Lung microvascular endothelial cell (primary cell): ENCODE results near the gene LRTM1. TPM values are rescaled to one million over a fixed set of nuclear protein-coding genes. Genes with fewer than 3 reads are reported as not detected.

Source experiments
- DNase-seq, 2 donors: peaks; one replicate each; pipeline versions ENCODE4 v3.0.0 to v3.0.0-alpha.2; 2010; ENCODE audit warnings: low read depth in 2 of 2
- total RNA-seq: library from RNA; depleted of rRNA; stranded (reverse); fragments of >200 nt; gene quantifications from 2 replicates; pipeline ENCODE4 v1.2.1, GENCODE V29; 2014

The LRTM1 gene
- not detected in 2 replicates for total RNA-seq

- no peak for DNase-seq
These were observed at the start of gene LRTM1 for GRCh38 chr3:54928046-54928770. LRTM1 (minus strand) TSS chr3:54928059; CDS start chr3:54927911, 148 bp downstream.

- DNase-seq = no peak
These were observed 49.6 kb upstream of the LRTM1 start for GRCh38 chr3:54977439-54977838.

- DNase-seq = no peak
These were observed 43.0 kb upstream of the LRTM1 start for GRCh38 chr3:54970895-54971294.

GRCh38 chr3:54969652-54970051 is 41.8 kb upstream of the LRTM1 start:
- no peak for DNase-seq

GRCh38 chr3:54968546-54969172 is 40.8 kb upstream of the LRTM1 start:
- no peak for DNase-seq

- no peak for DNase-seq
These were observed 39.9 kb upstream of the LRTM1 start for GRCh38 chr3:54967731-54968161.

DNA sequence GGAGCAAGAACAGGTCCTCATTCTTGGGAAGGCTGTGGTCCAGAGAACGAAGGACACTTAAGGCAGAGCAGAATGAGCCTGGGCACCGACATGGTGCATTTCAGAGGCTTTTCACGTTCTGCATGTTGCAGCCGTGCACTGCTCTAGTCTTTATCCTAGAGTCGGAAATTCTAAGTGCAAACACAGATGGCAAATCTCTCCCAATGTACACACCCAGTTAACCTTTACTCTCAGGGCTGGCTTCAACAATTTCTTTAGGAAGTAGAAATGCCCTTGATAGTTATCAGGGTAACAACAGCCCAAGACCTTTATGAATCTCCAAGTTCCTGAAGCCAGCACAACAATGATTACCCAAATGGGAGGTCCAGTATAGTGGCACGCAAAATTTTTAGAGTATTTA is 39.1 kb upstream of the LRTM1 start:
- no peak for DNase-seq

GRCh38 chr3:54965746-54966145 is 37.9 kb upstream of the LRTM1 start:
- no peak for DNase-seq

GRCh38 chr3:54964081-54964480 is 36.2 kb upstream of the LRTM1 start:
- DNase-seq = no peak

DNA sequence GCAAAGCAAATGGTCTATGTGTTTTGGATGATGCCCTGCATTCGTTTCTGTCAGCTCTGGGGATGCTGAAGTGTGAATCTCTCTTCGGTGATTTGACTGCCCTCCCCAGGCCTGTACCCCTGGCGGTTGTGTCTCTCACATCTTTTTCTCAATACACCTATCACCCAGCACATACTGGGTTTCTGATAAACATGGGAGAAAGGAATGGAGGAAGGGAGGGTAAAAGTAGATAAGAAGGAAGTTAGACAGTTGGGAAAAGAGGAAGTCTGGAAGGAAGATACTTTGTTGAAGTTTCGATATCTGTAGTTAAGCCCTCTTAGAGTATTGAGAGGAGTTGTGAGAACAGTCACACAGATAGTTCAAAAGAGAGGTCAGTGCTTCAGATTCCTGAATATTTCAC is 35.8 kb upstream of the LRTM1 start:
- no peak for DNase-seq

GRCh38 chr3:54962200-54962599 is 34.3 kb upstream of the LRTM1 start:
- DNase-seq = no peak

- no peak for DNase-seq
These were observed 32.8 kb upstream of the LRTM1 start for GRCh38 chr3:54960701-54961100.

DNA sequence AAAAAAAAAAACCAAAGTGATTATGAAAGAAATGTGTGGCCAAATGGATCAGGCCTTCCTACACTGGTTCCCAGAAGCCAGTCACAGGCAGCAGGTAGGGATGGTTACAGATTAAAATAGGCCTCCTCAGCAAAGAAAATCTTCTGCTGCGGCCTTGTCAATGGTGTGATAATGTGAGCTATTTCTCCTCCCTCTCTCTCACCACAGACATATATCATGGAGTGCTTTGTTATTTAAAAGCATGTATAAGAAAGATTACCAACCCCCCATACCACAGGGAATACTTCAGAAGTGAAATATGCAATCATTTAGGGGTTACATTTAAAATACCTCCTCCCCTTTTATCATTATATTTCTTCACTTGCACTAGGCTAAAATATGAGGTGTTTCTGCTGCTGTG is 32.2 kb upstream of the LRTM1 start:
- DNase-seq = no peak

- DNase-seq = no peak
These were observed 29.9 kb upstream of the LRTM1 start for GRCh38 chr3:54957711-54958110.

DNA sequence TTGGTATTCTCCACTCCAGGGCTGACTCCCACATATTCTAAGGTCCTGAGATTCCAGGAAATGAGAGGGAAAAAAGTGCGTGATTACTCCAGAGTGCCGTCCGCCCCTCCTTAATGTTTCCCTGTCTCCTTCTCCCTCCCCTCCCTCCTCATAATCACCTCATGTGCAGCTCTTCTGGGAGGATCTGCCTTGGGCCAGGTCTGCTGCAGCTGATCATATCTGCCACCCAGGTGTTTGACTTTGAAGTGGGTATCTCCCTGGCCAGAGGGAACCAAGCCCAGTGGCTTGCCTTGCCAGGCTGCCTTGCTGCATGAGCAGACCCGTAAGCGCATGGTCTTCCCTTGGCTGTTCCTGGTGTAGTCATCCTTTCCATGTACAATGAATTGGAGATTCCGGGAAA is 28.1 kb upstream of the LRTM1 start:
- no peak for DNase-seq

DNA sequence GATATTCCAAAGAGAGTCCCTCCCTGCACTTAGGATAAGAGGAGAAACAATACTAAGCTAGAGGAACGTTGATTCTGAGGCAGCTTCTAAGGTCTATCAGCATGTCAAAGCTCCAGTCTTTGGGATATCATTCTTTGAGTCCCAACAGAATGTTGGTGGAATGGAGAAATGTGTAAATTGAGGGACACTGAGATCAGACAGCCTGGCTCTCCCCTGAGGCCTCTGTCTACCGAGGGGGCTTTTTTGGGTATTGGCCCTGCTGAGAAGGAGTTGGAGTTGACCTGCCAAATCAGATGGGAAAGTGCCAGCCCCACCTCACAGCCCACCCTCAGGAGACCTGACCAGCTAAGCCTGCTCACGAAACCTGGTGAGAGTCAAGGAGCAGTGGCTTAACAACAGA is 27.6 kb upstream of the LRTM1 start:
- DNase-seq = no peak

DNA sequence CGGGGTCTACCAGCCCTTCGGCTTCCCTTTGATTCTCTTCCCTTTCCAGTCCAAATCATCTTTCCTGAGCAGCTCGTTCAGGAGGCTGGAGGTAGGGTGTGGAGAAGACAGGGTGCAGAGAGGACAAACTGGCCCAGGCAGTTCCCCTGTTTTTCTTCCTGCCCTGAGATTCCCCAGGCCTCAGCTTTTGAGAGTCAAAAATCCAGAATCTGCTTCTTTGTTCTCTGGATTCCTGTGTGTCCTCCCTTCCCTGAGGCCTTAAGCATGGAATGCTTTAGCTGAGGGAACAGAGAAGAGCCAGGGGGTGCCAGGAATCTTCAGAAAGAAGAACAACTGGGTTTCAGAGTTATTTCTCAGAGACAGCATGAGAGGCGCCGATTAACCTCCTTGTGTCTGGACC is 26.7 kb upstream of the LRTM1 start:
- no peak for DNase-seq

- no peak for DNase-seq
These were observed 26.2 kb upstream of the LRTM1 start for GRCh38 chr3:54954022-54954421.

GRCh38 chr3:54951405-54951804 is 23.5 kb upstream of the LRTM1 start:
- DNase-seq = no peak

DNA sequence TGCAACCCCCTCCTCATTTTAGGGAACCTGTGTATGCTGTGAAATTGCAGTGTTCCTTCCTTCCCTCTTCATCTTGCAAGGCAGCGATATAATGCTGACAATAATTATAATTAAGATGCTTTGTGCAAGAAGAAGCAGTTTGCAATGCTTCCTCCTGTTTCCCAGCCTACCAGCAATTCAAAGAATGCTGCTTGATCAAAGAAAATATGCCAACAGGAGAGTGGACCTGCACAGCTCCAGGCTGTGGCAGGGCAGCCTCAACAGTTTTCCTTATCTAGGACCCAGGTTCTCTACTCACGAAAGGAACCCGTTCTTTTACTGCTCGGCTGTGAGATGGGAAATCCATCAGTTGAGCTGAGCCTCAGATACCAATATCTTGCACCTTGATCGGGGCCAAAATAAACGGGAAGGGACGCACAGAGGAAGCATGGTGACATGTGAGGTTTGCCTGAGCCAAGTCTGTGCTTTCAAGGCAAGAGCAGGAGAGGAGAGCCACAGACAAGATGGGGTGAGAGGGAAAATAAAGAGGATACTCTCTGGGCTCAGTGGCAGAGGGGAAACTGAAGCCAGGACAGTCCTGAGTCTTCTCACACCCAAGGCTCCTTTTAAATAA is 22.6 kb upstream of the LRTM1 start:
- no peak for DNase-seq

DNA sequence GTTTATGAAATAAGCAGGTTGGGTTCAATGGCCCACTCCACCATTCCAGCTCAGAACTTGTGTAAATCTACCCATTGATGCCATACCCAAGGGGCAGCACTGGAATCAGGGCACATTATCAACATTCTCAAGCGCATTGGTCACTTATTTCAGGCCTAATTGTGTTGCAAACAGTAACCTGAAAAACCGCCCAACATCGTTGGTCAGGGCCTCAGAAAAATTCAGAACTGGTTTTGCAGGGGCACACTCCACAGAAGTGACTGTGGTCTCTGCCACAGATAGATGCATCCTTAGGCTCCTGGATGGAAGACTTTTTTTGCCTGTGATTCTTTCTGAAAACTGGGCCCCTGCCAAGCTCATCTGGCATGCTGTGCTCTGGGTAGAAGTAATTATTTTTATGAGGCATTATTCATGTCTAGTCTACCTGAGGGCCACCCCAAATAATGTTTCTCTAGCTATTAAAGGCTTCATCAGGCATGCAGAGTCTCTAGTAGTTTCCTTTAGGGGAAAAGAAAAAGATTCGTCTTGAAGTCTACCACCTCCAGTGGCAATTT is 21.7 kb upstream of the LRTM1 start:
- DNase-seq = no peak

DNA sequence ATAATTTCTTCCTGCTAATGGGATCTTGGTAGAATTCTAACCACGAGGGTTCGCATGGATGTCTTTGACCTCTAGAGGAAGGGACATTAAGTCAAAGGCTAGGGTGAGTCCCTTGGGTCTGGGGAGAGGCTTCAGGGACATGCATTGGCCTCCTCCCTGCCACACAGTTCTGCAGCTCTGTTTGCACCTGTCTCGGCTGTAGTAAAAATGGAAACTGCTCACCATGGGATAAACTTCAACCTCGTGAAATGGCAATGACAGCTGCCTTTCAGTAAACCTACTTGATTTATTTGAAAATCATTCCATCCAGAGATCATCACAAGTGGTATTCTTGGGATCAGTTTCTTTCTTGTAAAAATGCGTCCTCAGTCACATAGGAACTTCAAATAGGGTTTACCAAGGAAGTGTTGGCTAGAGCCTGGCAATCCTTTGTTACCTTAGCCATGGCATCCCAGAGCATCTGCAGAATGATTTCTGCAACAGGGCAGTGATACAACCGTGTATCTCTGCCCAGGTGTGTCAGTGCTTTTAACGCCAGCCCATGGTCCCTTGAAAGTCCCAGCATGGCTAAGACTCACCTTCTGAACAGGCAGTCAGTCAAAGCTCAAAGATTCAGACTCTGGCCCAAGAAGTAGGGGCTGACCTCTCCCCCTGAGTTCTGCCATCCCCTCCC is 14.0 kb upstream of the LRTM1 start:
- no peak for DNase-seq
